GM18907 (cell line): ENCODE results near the gene DNAH10.

ENCODE experiments used
- ATAC-seq: cut with Tn5 transposase; IDR thresholded peaks from one replicate; pipeline ENCODE4 v1.9.1; 2021; ENCODE audit warnings: mild to moderate bottlenecking, moderate library complexity; ENCODE audit not compliant: unreplicated experiment

DNAH10 gene

DNA sequence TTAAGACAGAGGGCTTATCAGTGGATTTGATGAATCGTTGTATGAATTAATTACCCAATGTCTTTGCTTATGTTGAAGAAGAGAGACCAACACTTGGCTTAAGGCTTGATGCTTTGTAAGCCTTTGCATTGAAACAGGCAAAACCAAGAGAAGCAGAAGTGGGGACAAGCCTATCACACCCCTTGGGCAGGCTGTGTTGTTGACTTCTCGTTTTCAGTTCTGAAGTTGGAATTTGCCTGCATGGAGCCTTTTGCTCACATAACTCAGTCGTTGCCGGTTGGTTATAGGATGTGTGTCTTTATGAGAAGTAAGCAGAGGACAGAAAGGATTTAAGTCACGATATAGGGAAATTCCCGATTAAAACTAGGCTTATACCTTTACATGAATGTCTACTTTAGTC is 115.9 kb downstream of the DNAH10 start:
- ATAC-seq = no peak

- ATAC-seq = no peak
These were observed 117.0 kb downstream of the DNAH10 start for GRCh38 chr12:123879101-123879500.

- ATAC-seq = no peak
These were observed 117.6 kb downstream of the DNAH10 start for GRCh38 chr12:123879691-123880090.

- no peak for ATAC-seq
These were observed 120.1 kb downstream of the DNAH10 start for GRCh38 chr12:123882161-123882705.

DNA sequence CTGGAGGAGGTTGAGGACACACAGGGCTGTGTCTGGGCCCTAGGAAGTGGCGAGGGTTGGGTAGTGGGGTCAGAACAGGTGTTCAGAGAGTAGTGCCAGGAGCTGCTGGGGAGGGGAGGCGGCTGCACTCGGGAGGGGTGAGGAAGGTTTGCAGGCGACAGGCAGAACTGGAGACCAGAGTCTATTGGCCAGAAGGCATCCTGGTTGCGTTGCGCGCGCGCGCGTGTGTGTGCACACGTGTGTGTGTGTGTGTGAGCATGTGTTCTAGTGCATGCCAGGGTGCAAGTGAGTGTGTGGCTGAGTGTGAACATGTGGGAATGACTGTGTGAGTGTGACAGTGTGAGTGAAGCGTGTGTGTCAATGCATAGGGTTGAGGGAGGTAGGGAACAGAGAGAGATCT is 124.2 kb downstream of the DNAH10 start:
- no peak for ATAC-seq

DNA sequence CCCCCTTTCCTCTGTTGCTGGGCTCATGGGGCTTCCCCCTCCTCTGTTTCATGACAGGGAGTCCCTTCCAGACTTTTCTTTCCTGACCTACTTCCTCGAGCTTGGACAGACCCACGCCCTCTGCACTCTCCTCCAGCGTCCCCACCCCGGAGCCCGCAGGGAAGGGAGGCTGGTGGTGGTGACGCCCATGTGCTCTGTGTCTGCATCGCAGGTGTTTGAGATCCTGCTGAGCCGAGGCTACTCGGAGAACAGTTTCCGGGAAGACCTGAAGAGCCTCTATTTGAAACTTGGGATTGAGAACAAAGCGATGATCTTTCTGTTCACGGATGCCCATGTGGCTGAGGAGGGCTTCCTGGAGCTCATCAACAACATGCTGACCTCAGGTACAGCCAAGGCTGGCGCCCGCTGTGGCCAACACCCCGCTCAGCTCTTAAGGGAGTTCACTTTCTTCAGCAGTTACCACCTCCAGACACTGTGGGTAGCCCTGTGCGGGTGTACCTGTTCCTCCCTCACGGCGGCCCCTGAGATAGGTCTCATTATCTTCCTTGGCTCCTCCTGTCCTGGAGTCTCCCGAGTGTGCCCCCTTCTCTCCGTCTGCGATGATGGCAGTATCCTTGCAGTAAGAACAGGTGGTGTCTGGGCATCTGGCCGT is 125.0 kb downstream of the DNAH10 start:
- no peak for ATAC-seq

DNA sequence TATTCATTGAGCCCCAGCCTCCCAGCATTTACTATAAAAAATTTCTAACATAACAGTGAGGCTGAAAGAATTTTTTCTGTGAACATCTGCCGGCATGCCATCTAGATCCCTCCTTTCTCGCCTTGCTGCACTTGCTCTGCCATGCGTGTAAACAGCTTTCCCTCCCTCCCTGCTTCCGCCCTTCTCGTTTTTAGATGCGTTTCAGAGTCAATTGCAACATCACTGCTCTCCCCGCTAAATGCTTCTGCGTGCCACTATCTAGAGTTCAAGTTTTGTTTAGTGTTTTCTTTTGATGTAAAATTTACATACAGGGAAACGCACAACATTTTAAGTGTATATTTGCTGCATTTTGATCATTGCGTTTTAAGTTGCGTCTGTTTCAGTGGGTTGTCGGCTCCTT is 126.9 kb downstream of the DNAH10 start:
- ATAC-seq = no peak

GRCh38 chr12:123889848-123890535 is 127.9 kb downstream of the DNAH10 start:
- no peak for ATAC-seq

DNA sequence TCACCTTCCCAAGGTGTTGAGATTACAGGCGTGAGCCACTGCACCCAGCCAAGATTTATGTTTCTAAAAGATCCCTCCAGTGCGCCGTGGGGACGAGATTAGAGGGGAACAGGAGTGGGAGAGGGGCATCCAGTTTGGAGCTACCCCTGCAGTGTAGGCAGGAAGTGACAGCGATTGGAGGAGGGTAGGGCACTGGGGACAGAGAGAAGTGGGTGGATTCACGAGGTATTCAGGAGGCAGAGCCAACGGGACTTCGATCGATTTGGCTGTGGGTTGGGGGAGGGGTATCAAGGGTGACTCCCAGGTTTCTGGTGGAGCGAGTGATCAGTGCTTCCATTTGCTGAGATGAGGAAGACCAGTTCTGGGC is 128.4 kb downstream of the DNAH10 start:
- no peak for ATAC-seq

DNA sequence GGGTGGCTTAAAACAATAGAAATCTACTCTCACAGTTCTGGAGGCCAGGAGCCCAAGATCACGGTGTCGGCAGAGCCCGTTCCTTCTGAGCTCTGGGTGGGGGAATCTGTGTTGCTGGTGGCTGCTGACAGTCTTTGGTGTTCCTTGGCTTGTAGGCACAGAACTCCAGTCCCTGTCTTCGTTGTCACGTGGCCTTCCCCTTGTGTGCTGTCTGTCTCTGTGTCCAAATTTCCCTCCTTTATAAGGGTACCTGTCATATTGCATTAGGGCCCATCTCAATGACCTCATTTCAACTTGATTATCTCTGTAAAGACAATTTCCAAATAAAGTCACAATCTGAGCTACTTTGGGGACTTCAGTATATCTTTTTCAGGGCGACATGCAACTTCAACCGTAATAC is 128.9 kb downstream of the DNAH10 start:
- no peak for ATAC-seq

DNA sequence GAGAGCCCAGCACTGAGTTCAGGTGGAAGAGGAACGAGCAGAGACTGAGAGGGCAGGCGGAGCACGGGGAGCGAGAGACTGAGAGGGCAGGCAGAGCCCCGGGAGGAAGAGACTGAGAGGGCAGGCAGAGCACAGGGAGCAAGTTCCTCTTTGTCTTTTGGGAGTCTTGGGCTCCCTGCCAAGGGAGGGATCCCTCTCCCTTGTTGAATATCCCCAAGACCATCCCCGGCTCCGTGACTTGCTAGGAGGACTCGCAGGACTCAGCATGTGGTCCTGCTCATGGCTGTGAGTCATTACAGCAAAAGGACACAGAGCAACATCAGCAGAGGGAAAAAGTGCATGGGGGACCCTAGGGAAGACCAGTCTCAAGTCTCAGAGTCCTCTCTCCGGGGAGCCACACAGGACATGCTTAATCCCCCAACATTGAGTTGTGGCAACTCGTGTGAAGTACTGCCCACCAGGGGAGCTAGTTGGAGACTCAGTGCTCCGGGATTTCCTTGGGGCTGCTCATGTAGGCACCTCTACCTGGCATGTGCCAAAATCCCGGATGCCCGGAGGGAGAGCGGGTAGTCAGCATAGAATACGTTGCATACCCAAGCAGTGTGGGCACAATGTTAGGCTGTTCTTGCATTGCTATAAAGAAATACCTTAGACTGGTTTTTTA is 129.5 kb downstream of the DNAH10 start:
- no peak for ATAC-seq

DNA sequence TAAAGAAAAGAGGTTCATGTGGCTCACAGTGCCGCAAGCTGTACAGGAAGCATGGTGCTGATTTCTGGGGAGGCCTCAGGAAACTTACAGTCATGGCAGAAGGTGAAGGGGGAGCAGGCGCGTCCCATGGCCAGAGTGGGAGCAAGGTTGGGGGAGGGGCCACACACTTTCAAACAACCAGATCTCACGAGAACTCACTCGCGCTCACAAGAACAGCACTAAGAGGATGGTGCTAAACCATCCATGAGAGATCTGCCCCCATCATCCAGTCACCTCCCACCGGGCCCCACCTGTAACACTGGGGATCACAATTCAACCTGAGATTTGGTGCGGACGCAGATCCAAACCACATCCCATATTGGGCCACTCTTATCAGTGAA is 130.1 kb downstream of the DNAH10 start:
- no peak for ATAC-seq

DNA sequence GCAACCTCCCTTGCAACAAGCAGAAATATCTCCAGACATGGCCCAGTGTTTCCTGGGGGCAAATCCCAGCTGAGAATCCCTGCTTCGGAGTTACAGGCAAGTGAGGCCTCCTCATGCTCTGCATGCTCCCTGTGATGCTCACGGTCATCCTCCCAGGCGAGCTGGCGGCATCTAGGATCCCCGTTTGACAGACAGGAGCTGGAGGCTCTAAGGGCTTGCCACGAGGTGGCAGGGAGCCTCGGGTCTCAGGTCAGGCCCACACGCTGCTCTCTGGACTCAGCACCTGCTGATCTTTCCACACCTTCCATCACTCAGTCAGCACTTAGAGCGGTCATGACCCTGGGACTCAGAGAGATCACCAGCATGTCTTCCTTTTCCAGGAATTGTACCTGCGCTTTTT is 130.8 kb downstream of the DNAH10 start:
- no peak for ATAC-seq

- ATAC-seq = no peak
These were observed 131.2 kb downstream of the DNAH10 start for GRCh38 chr12:123893276-123893675.

DNA sequence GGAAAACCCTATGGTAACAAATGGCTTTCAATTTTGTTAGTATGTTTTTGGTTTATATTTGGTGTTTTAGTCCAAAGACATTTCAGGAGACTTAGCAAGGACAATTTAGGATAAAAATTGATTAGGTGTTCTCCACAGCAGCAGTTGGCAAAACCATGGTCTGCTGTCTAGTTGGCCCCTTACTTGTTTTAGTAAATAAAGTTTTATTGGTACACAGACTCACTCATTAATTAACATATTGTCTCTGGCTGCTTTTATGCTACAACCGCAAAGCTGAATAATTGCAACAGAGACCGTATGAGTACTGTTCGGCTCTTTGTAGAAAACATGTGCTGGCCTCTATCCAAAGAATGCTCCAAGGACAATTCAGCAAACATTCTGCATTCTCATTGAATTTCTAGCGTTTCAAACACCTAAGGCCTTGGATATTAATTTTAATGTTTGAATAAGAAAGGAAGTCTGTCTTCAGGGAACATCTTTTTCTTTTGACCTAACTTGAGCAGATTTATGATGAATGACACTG is 132.8 kb downstream of the DNAH10 start:
- ATAC-seq = no peak

GRCh38 chr12:123895451-123895850 is 133.3 kb downstream of the DNAH10 start:
- no peak for ATAC-seq

GRCh38 chr12:123896767-123897166 is 134.7 kb downstream of the DNAH10 start:
- ATAC-seq = no peak

DNA sequence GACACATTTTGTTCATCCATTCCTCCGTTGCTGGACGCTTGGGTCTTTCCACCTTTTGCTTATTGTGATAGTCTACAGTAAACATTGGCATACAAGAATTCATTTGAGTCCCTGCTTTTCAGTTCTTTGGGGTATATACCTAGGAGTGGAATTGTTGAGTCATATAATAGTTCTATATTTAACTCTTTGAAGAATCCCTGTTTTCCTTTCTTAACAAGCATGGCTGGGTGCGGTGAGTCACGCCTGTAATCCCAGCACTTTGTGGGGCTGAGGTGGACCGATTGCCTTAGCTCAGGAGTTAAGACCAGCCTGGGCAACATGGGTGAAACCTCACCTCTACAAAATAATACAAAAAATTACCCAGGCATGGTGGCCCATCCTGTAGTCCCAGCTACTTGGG is 135.1 kb downstream of the DNAH10 start:
- ATAC-seq = no peak

GRCh38 chr12:123898673-123899072 is 136.6 kb downstream of the DNAH10 start:
- no peak for ATAC-seq

- no peak for ATAC-seq
These were observed 137.3 kb downstream of the DNAH10 start for GRCh38 chr12:123899368-123899767.

GRCh38 chr12:123900871-123901376 is 138.8 kb downstream of the DNAH10 start:
- no peak for ATAC-seq

- ATAC-seq = no peak
These were observed 140.7 kb downstream of the DNAH10 start for GRCh38 chr12:123902821-123903220.
